ENCODE measurements around the gene GALNT11.

- TF ChIP-seq CTCF (IDR thresholded peaks at IDR 0.05) = no peak
- TF ChIP-seq EZH2 (IDR thresholded peaks at IDR 0.05) = no peak
- TF ChIP-seq EZH2phosphoT487 (IDR thresholded peaks at IDR 0.05) = no peak
These were observed 89.7 kb downstream of the GALNT11 start for GRCh38 chr7:152115021-152115718.
